ENCODE measurements around the gene SMG6. TPM values are rescaled to one million over a fixed set of nuclear protein-coding genes. Genes with fewer than 3 reads are reported as not detected.

Gene SMG6
- total RNA-seq, 4 donors from 2014 or later: 13.3 to 74.9 (median 41.6) TPM

GRCh38 chr17:2095536-2095910, 208.1 kb downstream of the SMG6 start:
- no peaks in the 10 kb centered on the region for H3K36me3 ChIP-seq
- intact Hi-C loops (cut with DNase I; ENCODE audit: low total_unique reads): no loop called here
- no peak for DNase-seq
- TF ChIP-seq CTCF (IDR thresholded peaks at IDR 0.05): no peak
- H3K27me3 ChIP-seq: no peaks in the 10 kb centered on the region
- H3K9me3 ChIP-seq: no peaks in the 10 kb centered on the region
- H3K4me3 ChIP-seq: no peak overlapping the region
- H3K27ac ChIP-seq: peak overlapping the region; percentile 54 to 58
- H3K4me1 ChIP-seq: peaks cover 3 to 6% of the 10 kb centered on the region in 2 donors

- Histone ChIP-seq H3K27ac (peak overlapping the region; percentile 54 to 58), H3K9me3 (no peaks in the 10 kb centered on the region), H3K27me3 (no peaks in the 10 kb centered on the region), H3K4me1 (peaks cover 8 to 10% of the 10 kb centered on the region in 2 donors), H3K4me3 (no peak overlapping the region), H3K36me3 (no peaks in the 10 kb centered on the region)
- peak; percentile 62 for DNase-seq
- intact Hi-C loops (cut with DNase I; ENCODE audit: low total_unique reads): no loop called here
- TF ChIP-seq CTCF (IDR thresholded peaks at IDR 0.05): peak; percentile 52 to 67 (median 55)
- TF ChIP-seq POLR2A (IDR thresholded peaks at IDR 0.05): no peak
Measured at GRCh38 chr17:2094891-2095535, 208.6 kb downstream of the SMG6 start.

GRCh38 chr17:2093349-2093748, 210.2 kb downstream of the SMG6 start:
- H3K27me3 ChIP-seq: no peaks in the 10 kb centered on the region
- TF ChIP-seq CTCF (IDR thresholded peaks at IDR 0.05) (no peak), POLR2A (IDR thresholded peaks at IDR 0.05) (no peak)
- no peak overlapping the region for H3K27ac ChIP-seq
- intact Hi-C loops (cut with DNase I; ENCODE audit: low total_unique reads): no loop called here
- DNase-seq: no peak
- peaks cover 14 to 15% of the 10 kb centered on the region in 2 donors for H3K4me1 ChIP-seq
- no peaks in the 10 kb centered on the region for H3K9me3 ChIP-seq
- H3K4me3 ChIP-seq: no peak overlapping the region
- H3K36me3 ChIP-seq: no peaks in the 10 kb centered on the region

GRCh38 chr17:2092253-2092652, 211.3 kb downstream of the SMG6 start:
- peak in 1 of 2 donors; percentile 29 for DNase-seq
- Histone ChIP-seq H3K27me3 (no peaks in the 10 kb centered on the region), H3K4me3 (no peak overlapping the region), H3K36me3 (no peaks in the 10 kb centered on the region), H3K4me1 (peaks cover 15 to 20% of the 10 kb centered on the region in 2 donors), H3K27ac (peak overlapping the region; percentile 85 to 89), H3K9me3 (no peaks in the 10 kb centered on the region)
- no peak for TF ChIP-seq POLR2A (IDR thresholded peaks at IDR 0.05)
- no peak for TF ChIP-seq CTCF (IDR thresholded peaks at IDR 0.05)
- intact Hi-C loops (cut with DNase I; ENCODE audit: low total_unique reads): no loop called here

- DNase-seq: peak; percentile 78 to 89
- Histone ChIP-seq H3K4me1 (peaks cover 15 to 23% of the 10 kb centered on the region in 2 donors), H3K27me3 (no peaks in the 10 kb centered on the region), H3K4me3 (no peak overlapping the region), H3K9me3 (no peaks in the 10 kb centered on the region), H3K36me3 (no peaks in the 10 kb centered on the region), H3K27ac (peak overlapping the region; percentile 85 to 89)
- TF ChIP-seq CTCF (IDR thresholded peaks at IDR 0.05): peak; percentile 20 to 65 (median 41)
- TF ChIP-seq POLR2A (IDR thresholded peaks at IDR 0.05): no peak
- intact Hi-C loops (cut with DNase I; ENCODE audit: low total_unique reads): no loop called here
Measured at GRCh38 chr17:2090804-2091534, 212.6 kb downstream of the SMG6 start.

Data from uterus (tissue), 4 donors.